ENCODE data around the gene COL6A2.
"Not testable (repeated sequence)": the region's sequence is repeated elsewhere in the genome, so short reads cannot be mapped to it uniquely, and the experiment has no call there.

Gene COL6A2

GRCh38 chr21:46176443-46177129 is 78.7 kb downstream of the COL6A2 start:
- not testable (repeated sequence) for DNase-seq (ENCODE audit: low spot score)

GRCh38 chr21:46178961-46179360 is 81.0 kb downstream of the COL6A2 start:
- DNase-seq (ENCODE audit: low spot score) = no peak

Measured in kidney tubule cell (primary cell).